Adrenal gland (tissue), 12 donors: Measurements from ENCODE around the gene BCL3. TPM values are rescaled to one million over a fixed set of nuclear protein-coding genes. Genes with fewer than 3 reads are reported as not detected.

Experiments used
- DNase-seq, 7 donors: peaks; one replicate each; pipeline ENCODE4 v3.0.0-alpha.2; 2019 to 2020
- H3K27ac ChIP-seq, 5 donors: fragments of 200-600 bp; sonication (generic) in 4 of 5; 1 replicate in 3 of 5; 2 replicates in 2 of 5; pipeline versions ENCODE4 v1.5.1 to v1.8.0; 2016 to 2020; ENCODE audit warnings: mild to moderate bottlenecking in 1 of 5
- H3K27me3 ChIP-seq: fragments of 200-600 bp; 2 replicates; pipeline ENCODE4 v1.8.0; 2021
- H3K36me3 ChIP-seq, 2 donors: fragments of 200-600 bp; replicated peaks in 1 of 2; 1 replicate in 1 of 2; 2 replicates in 1 of 2; pipeline versions ENCODE4 v1.5.1 to v1.8.0; 2018 to 2022
- H3K4me1 ChIP-seq, 2 donors: fragments of 200-600 bp; replicated peaks in 1 of 2; 1 replicate in 1 of 2; 2 replicates in 1 of 2; pipeline versions ENCODE4 v1.5.1 to v1.8.0; 2018 to 2021
- H3K4me3 ChIP-seq, 4 donors: fragments of 200-600 bp; sonication (generic) in 3 of 4; one replicate each; pipeline ENCODE4 v1.5.1; 2016 to 2018
- H3K9me3 ChIP-seq, 3 donors: fragments of 200-600 bp; sonication (generic) in 1 of 3; replicated peaks in 1 of 3; 1 replicate in 2 of 3; 2 replicates in 1 of 3; pipeline versions ENCODE4 v1.5.1 to v1.8.0; 2016 to 2021
- CTCF ChIP-seq, 6 experiments: fragments of 450-650 bp in 4 of 6; fragments of 200-600 bp in 2 of 6; sonication (generic) in 1 of 6; IDR thresholded peaks; 1 replicate in 5 of 6; 2 replicates in 1 of 6; pipeline versions ENCODE4 v1.5.1 to v1.8.0; 2016 to 2021; ENCODE audit warnings: antibody characterized with exemption in 6 of 6, mild to moderate bottlenecking in 2 of 6, moderate library complexity in 1 of 6
- POLR2A ChIP-seq, 2 donors: fragments of 450-650 bp; IDR thresholded peaks; one replicate each; pipeline ENCODE4 v1.6.1; 2017; ENCODE audit warnings: antibody characterized with exemption in 2 of 2, mild to moderate bottlenecking in 2 of 2, moderate library complexity in 1 of 2
- WGBS, 4 donors: extraction: QIAGEN DNeasy Blood & Tissue Kit in 2 of 4; methylation state at CpG; one replicate each; pipeline versions ENCODE4 v1.1.5 to v1.1.7; 2013 to 2017; 5-methylcytosine and 5-hydroxymethylcytosine counted together
- intact Hi-C, 2 donors: fragments of 100-400 bp; cut with DNase I; formaldehyde crosslinking; loops; one replicate each; pipeline versions ENCODE4 v1.14.1 to v1.15.0; 2022 to 2023
- polyA plus RNA-seq, 3 donors: library from polyadenylated mRNA; stranded (reverse); fragments of 200-250 nt in 2 of 3; fragments of 350-450 nt in 1 of 3; fragmentation: Illumina TruSeq in 1 of 3; extraction: RNeasy Lipid Tissue Mini Kit (QIAGEN cat#74804) in 1 of 3; gene quantifications; one replicate each; pipeline ENCODE4 v1.2.3, GENCODE V29; 2013 to 2014
- total RNA-seq, 9 donors: library from RNA; depleted of rRNA in 4 of 9; stranded (reverse); fragments of >200 nt in 4 of 9; fragments of 120-200 nt in 1 of 9; fragmentation: NEBNext Ultra II Directional in 1 of 9; extraction: Animal tissue kit (Norgen Biotek cat#: 25700) in 1 of 9; gene quantifications; one replicate each; pipeline versions ENCODE4 v1.1.0 to v1.2.4, GENCODE V29; 2013 to 2023
- donor health status: healthy with polysubstance abuse.
- donor health status: Bipolar disorder and iron deficiency.
- donor health status: DM: yes; HTN: yes; CAD: no.
- donor health status: DM: no; HTN: no; CAD: no.
- donor health status: DM: no; HTN: no; CAD: no.
- donor health status: DM: yes; HTN: yes; CAD: no.

BCL3 gene
- total and polyA plus RNA-seq, 12 donors, result 1.00 to 120 (median 46.7) TPM

GRCh38 chr19:44731081-44731480 lies 17.4 kb upstream of the BCL3 start:
- Histone ChIP-seq H3K36me3 (no peaks in the 10 kb centered on the region), H3K4me3 (no peak overlapping the region), H3K27me3 (no peaks in the 10 kb centered on the region), H3K4me1 (no peaks in the 10 kb centered on the region), H3K27ac (no peak overlapping the region), H3K9me3 (no peaks in the 10 kb centered on the region)
- DNase-seq, result no peak
- intact Hi-C loops, result no loop called here
- WGBS, 4 donors, result 86 to 97% (median 91%) methylated on average over 5 of the region's 5 CpGs
- TF ChIP-seq CTCF (IDR thresholded peaks at IDR 0.05) (no peak), POLR2A (IDR thresholded peaks at IDR 0.05) (no peak)

- TF ChIP-seq CTCF (IDR thresholded peaks at IDR 0.05) (no peak), POLR2A (IDR thresholded peaks at IDR 0.05) (no peak)
- H3K4me3 ChIP-seq, result no peak overlapping the region
- WGBS, 4 donors, result 73 to 84% (median 77%) methylated on average over 4 to 5 of the region's 5 CpGs
- H3K36me3 ChIP-seq, result no peaks in the 10 kb centered on the region
- no peak for DNase-seq
- H3K9me3 ChIP-seq, result no peaks in the 10 kb centered on the region
- intact Hi-C loops, result no loop called here
- peaks cover 0 to 2% of the 10 kb centered on the region in 2 donors for H3K4me1 ChIP-seq
- H3K27me3 ChIP-seq, result no peaks in the 10 kb centered on the region
- H3K27ac ChIP-seq, result no peak overlapping the region
Measured at GRCh38 chr19:44731622-44732021, 16.9 kb upstream of the BCL3 start.

GRCh38 chr19:44732235-44733014 lies 16.1 kb upstream of the BCL3 start:
- Histone ChIP-seq H3K36me3 (no peaks in the 10 kb centered on the region), H3K27me3 (no peaks in the 10 kb centered on the region), H3K4me1 (peaks cover 7 to 10% of the 10 kb centered on the region in 2 donors), H3K4me3 (no peak overlapping the region), H3K27ac (no peak overlapping the region), H3K9me3 (no peaks in the 10 kb centered on the region)
- intact Hi-C loops, result no loop called here
- TF ChIP-seq POLR2A (IDR thresholded peaks at IDR 0.05), result no peak
- TF ChIP-seq CTCF (IDR thresholded peaks at IDR 0.05), result no peak
- no peak for DNase-seq
- WGBS, 4 donors, result 75 to 84% (median 79%) methylated on average over 11 of the region's 11 CpGs

- intact Hi-C loops, result no loop called here
- Histone ChIP-seq H3K27ac (no peak overlapping the region), H3K27me3 (no peaks in the 10 kb centered on the region), H3K4me1 (peaks cover 7 to 27% of the 10 kb centered on the region in 2 donors), H3K4me3 (no peak overlapping the region), H3K9me3 (no peaks in the 10 kb centered on the region), H3K36me3 (no peaks in the 10 kb centered on the region)
- WGBS, 4 donors, result 0 to 45% (median 20%) methylated on average over 1 of the region's 1 CpG
- TF ChIP-seq POLR2A (IDR thresholded peaks at IDR 0.05), result no peak
- no peak for TF ChIP-seq CTCF (IDR thresholded peaks at IDR 0.05)
- no peak for DNase-seq
Measured at GRCh38 chr19:44734357-44734756, 14.2 kb upstream of the BCL3 start.
